ENCODE data around the gene TINAGL1. TPM values are rescaled to one million over a fixed set of nuclear protein-coding genes. Genes with fewer than 3 reads are reported as not detected.

TINAGL1 gene
- total and polyA plus RNA-seq, 9 donors, result 27.1 to 57.3 (median 31.4) TPM

DNA sequence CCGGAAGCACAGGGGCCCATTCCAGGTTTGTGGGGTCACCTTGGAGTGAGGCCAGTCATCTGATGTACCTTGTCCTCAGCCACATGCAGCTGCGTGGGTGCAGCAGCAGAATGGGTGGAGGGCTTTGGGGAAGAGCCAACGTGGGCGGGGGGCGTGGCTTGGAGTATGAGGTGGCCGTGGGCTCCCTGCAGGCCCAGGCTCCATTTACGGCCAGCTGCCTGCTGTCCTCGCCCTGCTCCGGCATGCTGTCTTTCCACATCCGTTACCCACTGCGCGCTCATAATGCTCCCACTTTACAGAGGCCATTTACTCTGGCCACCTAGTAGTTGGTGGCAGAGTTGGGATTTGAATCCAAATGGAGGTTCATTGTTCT lies 27.8 kb upstream of the TINAGL1 start:
- H3K4me1 ChIP-seq (ENCODE audit: insufficient read depth), result peaks cover 5% of the 10 kb centered on the region
- WGBS, 3 donors, result 18 to 26% (median 19%) methylated on average over 12 of the region's 12 CpGs
- no peak overlapping the region for H3K4me3 ChIP-seq
- no peaks in the 10 kb centered on the region for H3K36me3 ChIP-seq
- no peaks in the 10 kb centered on the region for H3K9me3 ChIP-seq
- intact Hi-C loops (cut with DNase I), result loop anchor here in 2 of 4 donors (5.0 to 10.0 kb wide), 3 partner anchors 126 to 364 kb away; no protein-coding TSS in a partner anchor
- no peak for TF ChIP-seq EP300 (IDR thresholded peaks at IDR 0.05)
- TF ChIP-seq, protein P1, sequence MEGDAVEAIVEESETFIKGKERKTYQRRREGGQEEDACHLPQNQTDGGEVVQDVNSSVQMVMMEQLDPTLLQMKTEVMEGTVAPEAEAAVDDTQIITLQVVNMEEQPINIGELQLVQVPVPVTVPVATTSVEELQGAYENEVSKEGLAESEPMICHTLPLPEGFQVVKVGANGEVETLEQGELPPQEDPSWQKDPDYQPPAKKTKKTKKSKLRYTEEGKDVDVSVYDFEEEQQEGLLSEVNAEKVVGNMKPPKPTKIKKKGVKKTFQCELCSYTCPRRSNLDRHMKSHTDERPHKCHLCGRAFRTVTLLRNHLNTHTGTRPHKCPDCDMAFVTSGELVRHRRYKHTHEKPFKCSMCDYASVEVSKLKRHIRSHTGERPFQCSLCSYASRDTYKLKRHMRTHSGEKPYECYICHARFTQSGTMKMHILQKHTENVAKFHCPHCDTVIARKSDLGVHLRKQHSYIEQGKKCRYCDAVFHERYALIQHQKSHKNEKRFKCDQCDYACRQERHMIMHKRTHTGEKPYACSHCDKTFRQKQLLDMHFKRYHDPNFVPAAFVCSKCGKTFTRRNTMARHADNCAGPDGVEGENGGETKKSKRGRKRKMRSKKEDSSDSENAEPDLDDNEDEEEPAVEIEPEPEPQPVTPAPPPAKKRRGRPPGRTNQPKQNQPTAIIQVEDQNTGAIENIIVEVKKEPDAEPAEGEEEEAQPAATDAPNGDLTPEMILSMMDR (IDR thresholded peaks at IDR 0.05), result no peak
- no peak for TF ChIP-seq POLR2A (IDR thresholded peaks at IDR 0.05)
- no peaks in the 10 kb centered on the region for H3K27me3 ChIP-seq
- DNase-seq, result peak in 4 of 5 donors; percentile 22 to 52 (median 41)
- H3K27ac ChIP-seq, result no peak overlapping the region

DNA sequence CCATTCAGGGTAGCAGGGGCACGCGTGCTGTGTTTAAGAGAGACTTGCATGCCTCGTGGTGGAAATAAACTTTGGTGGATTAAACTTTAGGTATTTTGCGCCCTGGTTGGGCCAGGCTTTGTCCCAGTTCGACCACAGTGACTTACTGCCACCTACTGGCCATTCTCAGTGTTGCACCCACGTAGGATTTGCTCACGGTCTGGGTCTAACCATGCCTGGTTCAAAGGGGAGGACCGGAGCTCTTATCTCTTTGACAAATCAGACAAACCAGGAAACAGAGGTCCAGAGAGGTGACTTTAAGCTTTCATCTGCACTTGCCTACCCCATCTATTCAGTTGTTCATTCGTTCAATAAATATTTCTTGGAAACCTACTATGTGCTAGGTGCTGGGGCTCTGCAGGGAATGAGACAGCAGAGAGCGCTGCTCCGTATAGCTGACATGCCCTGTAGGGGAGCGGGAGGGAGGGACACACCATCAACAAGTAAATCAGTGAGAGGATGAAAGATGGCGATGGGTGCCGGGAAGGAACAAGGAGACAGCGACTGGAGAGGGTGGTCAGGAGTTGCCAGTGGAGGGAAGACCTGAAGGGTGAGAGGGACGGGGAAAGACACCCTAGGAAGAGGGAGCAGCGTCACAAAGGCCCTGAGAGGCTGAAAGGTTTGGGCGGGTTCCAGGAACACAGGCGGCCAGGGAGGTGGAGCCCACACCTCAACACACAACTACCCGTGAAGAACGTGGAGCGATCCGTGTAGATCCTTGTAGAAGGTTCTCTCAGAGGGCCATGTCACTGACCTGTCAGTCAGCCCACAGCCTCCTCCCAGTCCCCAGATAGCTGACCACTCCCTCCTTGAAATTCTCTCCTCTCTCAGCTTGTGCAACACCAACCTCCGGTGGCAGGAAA lies 27.2 kb upstream of the TINAGL1 start:
- TF ChIP-seq, protein P1 (IDR thresholded peaks at IDR 0.05), result peak; percentile 83 to 88 (median 84)
- TF ChIP-seq POLR2A (IDR thresholded peaks at IDR 0.05) (no peak), EP300 (IDR thresholded peaks at IDR 0.05) (no peak)
- WGBS, 3 donors, result 2 to 3% (median 2%) methylated on average over 24 of the region's 24 CpGs
- peaks cover 5% of the 10 kb centered on the region for H3K4me1 ChIP-seq (ENCODE audit: insufficient read depth)
- no peaks in the 10 kb centered on the region for H3K36me3 ChIP-seq
- no peaks in the 10 kb centered on the region for H3K9me3 ChIP-seq
- no peak overlapping the region for H3K27ac ChIP-seq
- intact Hi-C loops (cut with DNase I), result loop anchor here in 2 of 4 donors (5.0 to 10.0 kb wide), 3 partner anchors 127 to 364 kb away; no protein-coding TSS in a partner anchor
- no peak overlapping the region for H3K4me3 ChIP-seq
- DNase-seq, result peak; percentile 67 to 88 (median 84)
- H3K27me3 ChIP-seq, result no peaks in the 10 kb centered on the region

DNA sequence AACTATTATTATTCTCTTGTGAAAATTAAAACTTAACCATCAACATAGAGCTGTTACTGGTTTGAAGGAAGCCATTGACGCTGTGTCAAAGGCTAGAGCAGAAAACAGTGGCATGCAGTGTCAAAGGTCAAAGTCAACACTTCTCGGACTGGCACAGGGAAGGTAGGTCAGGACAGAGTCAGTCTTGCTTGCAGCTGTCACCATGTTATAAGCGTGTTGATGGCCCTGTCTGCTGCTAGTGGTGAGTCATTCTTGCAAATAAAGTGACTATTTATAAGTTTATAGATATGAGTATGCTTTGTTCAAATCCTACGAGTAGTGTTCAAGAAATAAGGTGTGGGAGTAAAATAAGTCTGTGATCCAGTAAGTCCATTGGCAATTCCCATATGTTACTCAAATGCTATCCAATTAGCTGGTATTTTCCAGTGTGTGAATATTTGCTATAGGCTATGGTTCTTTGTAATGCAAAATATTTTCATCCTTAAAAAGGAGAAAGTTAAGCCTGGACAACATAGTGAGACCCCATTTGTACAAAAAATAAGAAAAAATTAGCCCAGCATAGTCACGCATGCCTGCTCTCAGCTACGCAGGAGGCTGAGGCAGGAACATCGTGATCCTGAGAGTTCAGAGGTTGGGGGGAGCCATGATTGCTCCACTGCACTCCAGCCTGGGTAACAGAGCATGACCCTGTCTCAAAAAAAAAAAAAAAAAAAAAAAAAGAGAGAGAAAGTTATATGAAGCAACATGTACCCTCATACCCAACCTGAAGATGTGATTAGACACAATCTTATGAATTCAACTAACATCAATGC lies 26.3 kb upstream of the TINAGL1 start:
- H3K4me1 ChIP-seq (ENCODE audit: insufficient read depth), result peaks cover 5% of the 10 kb centered on the region

DNA sequence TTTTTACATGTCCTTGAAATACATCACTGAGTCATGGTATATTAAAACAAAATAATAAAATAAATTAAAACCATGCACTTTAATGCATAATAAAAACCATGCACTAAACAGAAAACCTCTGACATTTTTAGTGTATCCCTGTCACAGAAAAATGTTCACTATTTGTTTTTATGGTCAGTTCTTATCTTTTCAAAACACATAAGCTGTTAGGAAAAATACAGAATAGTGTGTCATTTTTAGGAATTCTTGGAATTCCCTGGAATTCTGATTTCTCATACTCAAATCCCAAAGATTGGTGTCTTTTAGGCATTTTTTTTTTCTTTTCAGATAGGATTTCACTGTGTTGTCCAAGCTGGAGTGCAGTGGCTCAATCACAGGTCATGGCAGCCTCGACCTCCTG lies 25.1 kb upstream of the TINAGL1 start:
- intact Hi-C loops (cut with DNase I), result no loop called here
- no peaks in the 10 kb centered on the region for H3K27me3 ChIP-seq
- WGBS, 3 donors, result 58 to 76% (median 65%) methylated on average over 1 of the region's 1 CpG
- no peak overlapping the region for H3K27ac ChIP-seq
- no peak overlapping the region for H3K4me3 ChIP-seq
- no peak for DNase-seq
- TF ChIP-seq, protein P1 (IDR thresholded peaks at IDR 0.05), result no peak
- no peak for TF ChIP-seq EP300 (IDR thresholded peaks at IDR 0.05)
- TF ChIP-seq POLR2A (IDR thresholded peaks at IDR 0.05), result no peak
- no peaks in the 10 kb centered on the region for H3K9me3 ChIP-seq
- H3K36me3 ChIP-seq, result no peaks in the 10 kb centered on the region
- peaks cover 5% of the 10 kb centered on the region for H3K4me1 ChIP-seq (ENCODE audit: insufficient read depth)

More for the DNA sequence above, 26.3 kb upstream of the TINAGL1 start:
- intact Hi-C loops (cut with DNase I), result loop anchor here in 2 of 4 donors (5.0 to 10.0 kb wide), 3 partner anchors 128 to 365 kb away; no protein-coding TSS in a partner anchor
- TF ChIP-seq EP300 (IDR thresholded peaks at IDR 0.05), result no peak
- no peak for TF ChIP-seq POLR2A (IDR thresholded peaks at IDR 0.05)
- TF ChIP-seq, protein P1 (IDR thresholded peaks at IDR 0.05), result no peak
- WGBS, 3 donors, result 42 to 46% (median 43%) methylated on average over 7 of the region's 7 CpGs
- no peak for DNase-seq
- Histone ChIP-seq H3K4me3 (no peak overlapping the region), H3K36me3 (no peaks in the 10 kb centered on the region), H3K27me3 (no peaks in the 10 kb centered on the region), H3K27ac (no peak overlapping the region), H3K9me3 (no peaks in the 10 kb centered on the region)

All from ovary (tissue), 9 donors.